ENCODE results near the gene TRAPPC13.
"Not testable (repeated sequence)": the region's sequence is repeated elsewhere in the genome, so short reads cannot be mapped to it uniquely, and the experiment has no call there.

TRAPPC13 gene

GRCh38 chr5:65624571-65625555 is at the start of gene TRAPPC13, which contains the start of gene SHLD3:
Gene TRAPPC13, plus strand, starts transcription at chr5:65625027. Its CDS starts 34 bp downstream, at chr5:65625061.
Gene SHLD3, plus strand, starts transcription at chr5:65625027. Its CDS starts 4,561 bp downstream, at chr5:65629588.
- DNase-seq, result peak; percentile 42 to 83 (median 68)

- DNase-seq, result no peak
These were observed 47.7 kb upstream of the TRAPPC13 start for GRCh38 chr5:65577141-65577540.

GRCh38 chr5:65588694-65589093 is 36.1 kb upstream of the TRAPPC13 start:
- DNase-seq, result no peak

- DNase-seq, result not testable (repeated sequence)
These were observed 23.1 kb upstream of the TRAPPC13 start for GRCh38 chr5:65601761-65602160.

- DNase-seq, result no peak
These were observed 13.3 kb upstream of the TRAPPC13 start for GRCh38 chr5:65611524-65611923.

- no peak for DNase-seq
These were observed 12.4 kb upstream of the TRAPPC13 start for GRCh38 chr5:65612298-65612907.

- no peak for DNase-seq
These were observed 4.8 kb upstream of the TRAPPC13 start for GRCh38 chr5:65620021-65620420.

- DNase-seq, result not testable (repeated sequence)
These were observed 2.9 kb upstream of the TRAPPC13 start for GRCh38 chr5:65621961-65622360.

- DNase-seq, result no peak
These were observed 1.3 kb upstream of the TRAPPC13 start for GRCh38 chr5:65623482-65623881.

- peak; percentile 70 to 87 (median 78) for DNase-seq
These were observed 729 bp upstream of the TRAPPC13 start, which contains the start of gene TRIM23 for GRCh38 chr5:65624025-65624570. Gene TRIM23, minus strand, starts transcription at chr5:65624333. Its CDS starts 59 bp downstream, at chr5:65624274.

- DNase-seq, result no peak
These were observed 916 bp downstream of the TRAPPC13 start for GRCh38 chr5:65625743-65626142.

- DNase-seq, result no peak
These were observed 6.2 kb downstream of the TRAPPC13 start for GRCh38 chr5:65630981-65631380.

GRCh38 chr5:65640240-65640639 is 15.4 kb downstream of the TRAPPC13 start:
- DNase-seq, result no peak

GRCh38 chr5:65646938-65647337 is 22.1 kb downstream of the TRAPPC13 start:
- no peak for DNase-seq

- no peak for DNase-seq
These were observed 23.1 kb downstream of the TRAPPC13 start for GRCh38 chr5:65647941-65648340.

- no peak for DNase-seq
These were observed 26.3 kb downstream of the TRAPPC13 start for GRCh38 chr5:65651144-65651543.

GRCh38 chr5:65654713-65655112 is 29.9 kb downstream of the TRAPPC13 start:
- no peak for DNase-seq

GRCh38 chr5:65663804-65664521 is 39.1 kb downstream of the TRAPPC13 start:
- DNase-seq, result no peak

GRCh38 chr5:65668696-65669095 is 43.9 kb downstream of the TRAPPC13 start:
- DNase-seq, result no peak

- no peak for DNase-seq
These were observed 48.0 kb downstream of the TRAPPC13 start for GRCh38 chr5:65672796-65673195.

GRCh38 chr5:65674749-65675148 is 49.9 kb downstream of the TRAPPC13 start:
- DNase-seq, result no peak

- not testable (repeated sequence) for DNase-seq
These were observed 51.2 kb downstream of the TRAPPC13 start for GRCh38 chr5:65676056-65676455.

GRCh38 chr5:65682148-65682547 is 57.3 kb downstream of the TRAPPC13 start:
- DNase-seq, result no peak

Data from activated naive CD4-positive, alpha-beta T cell (primary cell).